Stimulated activated CD8-positive, alpha-beta memory T cell treated with anti-CD3 and anti-CD28 coated beads, Interleukin-12 subunit alpha, Interleukin-12 subunit beta, amount 100 ng/mL, for 24 hours (primary cell): ENCODE data around the gene CR2.
"Not testable (repeated sequence)": the region's sequence is repeated elsewhere in the genome, so short reads cannot be mapped to it uniquely, and the experiment has no call there.

ENCODE experiments used
- DNase-seq: peaks from one replicate; pipeline ENCODE4 v3.0.0-alpha.2; 2020; ENCODE audit errors: extremely low read depth

Gene CR2

GRCh38 chr1:207454046-207454964 is at the start of gene CR2:
TSS of gene CR2 (plus strand) at chr1:207454328. CDS start at chr1:207454419, 91 bp downstream.
- peak; percentile 32 for DNase-seq

GRCh38 chr1:207404849-207405525 is 49.1 kb upstream of the CR2 start:
- DNase-seq, result no peak

- no peak for DNase-seq
Observed at GRCh38 chr1:207405814-207406213, 48.3 kb upstream of the CR2 start.

GRCh38 chr1:207407655-207408260 is 46.4 kb upstream of the CR2 start:
- DNase-seq, result no peak

GRCh38 chr1:207412845-207413244 is 41.3 kb upstream of the CR2 start:
- no peak for DNase-seq

- DNase-seq, result no peak
Observed at GRCh38 chr1:207414606-207415108, 39.5 kb upstream of the CR2 start.

- no peak for DNase-seq
Observed at GRCh38 chr1:207417076-207417475, 37.1 kb upstream of the CR2 start.

GRCh38 chr1:207418351-207418750 is 35.8 kb upstream of the CR2 start:
- no peak for DNase-seq

GRCh38 chr1:207420109-207420508 is 34.0 kb upstream of the CR2 start:
- no peak for DNase-seq

GRCh38 chr1:207421078-207421477 is 33.0 kb upstream of the CR2 start:
- DNase-seq, result no peak

- DNase-seq, result no peak
Observed at GRCh38 chr1:207423560-207424292, 30.4 kb upstream of the CR2 start.

- no peak for DNase-seq
Observed at GRCh38 chr1:207424570-207425131, 29.5 kb upstream of the CR2 start.

GRCh38 chr1:207427832-207428585 is 26.1 kb upstream of the CR2 start:
- DNase-seq, result no peak

GRCh38 chr1:207428783-207429182 is 25.3 kb upstream of the CR2 start:
- DNase-seq, result no peak

GRCh38 chr1:207429963-207430362 is 24.2 kb upstream of the CR2 start:
- no peak for DNase-seq

- no peak for DNase-seq
Observed at GRCh38 chr1:207430602-207431001, 23.5 kb upstream of the CR2 start.

- no peak for DNase-seq
Observed at GRCh38 chr1:207431508-207431907, 22.6 kb upstream of the CR2 start.

- DNase-seq, result no peak
Observed at GRCh38 chr1:207433435-207433834, 20.7 kb upstream of the CR2 start.

- not testable (repeated sequence) for DNase-seq
Observed at GRCh38 chr1:207436746-207437145, 17.4 kb upstream of the CR2 start.

- DNase-seq, result no peak
Observed at GRCh38 chr1:207440626-207441025, 13.5 kb upstream of the CR2 start.
